Nephron (organoid): ENCODE data around the gene EPS15.

Experiments used
- H3K27ac Mint-ChIP-seq, 3 experiments: 2 replicates each; pipeline ENCODE4 v1.8.0; 2020; ENCODE audit warnings: mixed read lengths in 3 of 3, mild to moderate bottlenecking in 2 of 3, moderate library complexity in 1 of 3
- H3K27me3 Mint-ChIP-seq: 2 replicates; pipeline ENCODE4 v1.8.0; 2021; ENCODE audit warnings: low read depth, mild to moderate bottlenecking, moderate library complexity, mixed read lengths
- H3K36me3 Mint-ChIP-seq: 2 replicates; pipeline ENCODE4 v1.8.0; 2020; ENCODE audit warnings: low read depth, mixed read lengths
- H3K4me1 Mint-ChIP-seq: 2 replicates; pipeline ENCODE4 v1.8.0; 2020; ENCODE audit warnings: mixed read lengths
- H3K4me3 Mint-ChIP-seq, 3 experiments: 2 replicates each; pipeline ENCODE4 v1.8.0; 2020; ENCODE audit warnings: mild to moderate bottlenecking in 3 of 3, mixed read lengths in 3 of 3, moderate library complexity in 2 of 3
- H3K9me3 Mint-ChIP-seq: 2 replicates; pipeline ENCODE4 v1.8.0; 2020; ENCODE audit warnings: mixed read lengths
- CTCF ChIP-seq, 3 experiments: fragments of 200-600 bp; sonication (generic); IDR thresholded peaks; one replicate each; pipeline ENCODE4 v1.5.0; 2021; ENCODE audit warnings: antibody characterized with exemption in 3 of 3; ENCODE audit not compliant: unreplicated experiment in 3 of 3

The EPS15 gene

GRCh38 chr1:51342591-51343206 lies 176.4 kb downstream of the EPS15 start:
- Mint-ChIP-seq H3K9me3 (no peaks in the 10 kb centered on the region), H3K36me3 (no peaks in the 10 kb centered on the region), H3K4me1 (no peaks in the 10 kb centered on the region), H3K27ac (no peak overlapping the region), H3K4me3 (no peak overlapping the region), H3K27me3 (peaks cover 75% of the 10 kb centered on the region)
- TF ChIP-seq CTCF (IDR thresholded peaks at IDR 0.05; ENCODE audit: unreplicated experiment in 3 of 3), result no peak

- H3K27ac Mint-ChIP-seq, result no peak overlapping the region
- no peak for TF ChIP-seq CTCF (IDR thresholded peaks at IDR 0.05; ENCODE audit: unreplicated experiment in 3 of 3)
- no peak overlapping the region for H3K4me3 Mint-ChIP-seq
- no peaks in the 10 kb centered on the region for H3K4me1 Mint-ChIP-seq
- peaks cover 69% of the 10 kb centered on the region for H3K27me3 Mint-ChIP-seq
- no peaks in the 10 kb centered on the region for H3K36me3 Mint-ChIP-seq
- H3K9me3 Mint-ChIP-seq, result no peaks in the 10 kb centered on the region
Measured at GRCh38 chr1:51341876-51342496, 177.1 kb downstream of the EPS15 start.

- peaks cover 53% of the 10 kb centered on the region for H3K27me3 Mint-ChIP-seq
Measured at GRCh38 chr1:51340380-51340779, 178.7 kb downstream of the EPS15 start.

GRCh38 chr1:51336711-51337110 lies 182.4 kb downstream of the EPS15 start:
- no peak for TF ChIP-seq CTCF (IDR thresholded peaks at IDR 0.05; ENCODE audit: unreplicated experiment in 3 of 3)
- H3K27ac Mint-ChIP-seq, result no peak overlapping the region
- no peaks in the 10 kb centered on the region for H3K9me3 Mint-ChIP-seq
- no peaks in the 10 kb centered on the region for H3K4me1 Mint-ChIP-seq
- H3K27me3 Mint-ChIP-seq, result peaks cover 20% of the 10 kb centered on the region
- no peak overlapping the region for H3K4me3 Mint-ChIP-seq
- no peaks in the 10 kb centered on the region for H3K36me3 Mint-ChIP-seq

More at GRCh38 chr1:51340380-51340779, 178.7 kb downstream of the EPS15 start:
- H3K4me1 Mint-ChIP-seq, result no peaks in the 10 kb centered on the region
- no peak overlapping the region for H3K27ac Mint-ChIP-seq
- no peaks in the 10 kb centered on the region for H3K36me3 Mint-ChIP-seq
- no peaks in the 10 kb centered on the region for H3K9me3 Mint-ChIP-seq
- TF ChIP-seq CTCF (IDR thresholded peaks at IDR 0.05; ENCODE audit: unreplicated experiment in 3 of 3), result no peak
- H3K4me3 Mint-ChIP-seq, result no peak overlapping the region

- no peak overlapping the region for H3K4me3 Mint-ChIP-seq
- H3K27ac Mint-ChIP-seq, result no peak overlapping the region
- no peaks in the 10 kb centered on the region for H3K36me3 Mint-ChIP-seq
- peaks cover 5% of the 10 kb centered on the region for H3K4me1 Mint-ChIP-seq
- no peaks in the 10 kb centered on the region for H3K9me3 Mint-ChIP-seq
- no peak for TF ChIP-seq CTCF (IDR thresholded peaks at IDR 0.05; ENCODE audit: unreplicated experiment in 3 of 3)
- H3K27me3 Mint-ChIP-seq, result peaks cover 20% of the 10 kb centered on the region
Measured at GRCh38 chr1:51336004-51336403, 183.1 kb downstream of the EPS15 start.
